ENCODE measurements around the gene ICE2. TPM values are rescaled to one million over a fixed set of nuclear protein-coding genes. Genes with fewer than 3 reads are reported as not detected.

The ICE2 gene
- total RNA-seq, 1 donor from 2014 or later: 26.5 TPM

DNA sequence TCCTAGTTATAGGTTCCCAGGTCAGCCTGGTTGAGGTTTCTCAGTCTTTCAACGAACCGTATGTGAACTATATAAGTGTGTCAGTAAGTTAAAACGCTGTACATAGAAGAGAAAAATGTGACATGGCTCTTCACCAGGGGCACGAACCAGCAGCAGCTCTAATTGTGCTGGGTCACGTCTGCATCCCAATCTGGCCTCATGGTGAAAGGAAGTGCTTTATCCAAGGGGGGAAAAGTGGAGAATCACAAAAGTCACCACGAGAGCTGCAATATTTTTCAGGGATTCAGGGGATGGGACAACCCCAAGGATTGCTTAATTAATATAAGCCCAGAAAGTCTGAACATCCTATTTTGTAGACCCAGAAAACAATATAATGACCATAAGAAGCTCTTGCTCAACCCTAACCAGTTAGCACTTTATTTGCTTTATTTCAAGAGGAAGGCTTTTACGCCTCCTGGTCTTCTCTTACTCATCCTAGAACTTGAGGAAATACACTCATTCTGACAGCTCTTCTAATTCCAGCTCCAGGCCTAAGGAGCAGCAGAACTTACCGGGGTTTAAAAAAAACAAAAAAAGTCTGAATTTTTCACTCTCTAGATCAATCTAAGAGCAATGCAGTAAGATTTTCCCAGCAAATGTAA, 97.7 kb downstream of the ICE2 start:
- Histone ChIP-seq H3K9ac (ENCODE audit: low read length) (peak overlapping the region; percentile 59), H3K27ac (ENCODE audit: low read depth, low read length) (peak overlapping the region; percentile 99), H3K4me2 (ENCODE audit: low read length) (peak overlapping the region; percentile 16), H2AFZ (ENCODE audit: low read depth, low read length) (no peak overlapping the region), H3K4me3 (ENCODE audit: insufficient read depth, low read depth, low read length) (no peak overlapping the region), H3K79me2 (ENCODE audit: insufficient read depth, low read length) (peaks cover 90% of the 10 kb centered on the region), H3K4me1 (ENCODE audit: insufficient read depth, low read length) (peaks cover 80% of the 10 kb centered on the region), H4K20me1 (ENCODE audit: insufficient read depth, low read length) (peaks cover 71% of the 10 kb centered on the region), H3K9me3 (ENCODE audit: insufficient read depth, low read depth, low read length) (no peaks in the 10 kb centered on the region), H3K36me3 (ENCODE audit: insufficient read depth, low read length) (peaks cover 69% of the 10 kb centered on the region), H3K27me3 (ENCODE audit: insufficient read depth, low read length) (no peaks in the 10 kb centered on the region)
- Mint-ChIP-seq H3K9me3 (ENCODE audit: unreplicated experiment) (no peaks in the 10 kb centered on the region), H3K27ac (ENCODE audit: unreplicated experiment) (peak overlapping the region; percentile 72), H3K4me3 (ENCODE audit: unreplicated experiment) (peak overlapping the region; percentile 58), H3K4me1 (ENCODE audit: low read depth, unreplicated experiment) (peaks cover 57% of the 10 kb centered on the region), H3K36me3 (ENCODE audit: low read depth, unreplicated experiment) (peaks cover 29% of the 10 kb centered on the region), H3K27me3 (ENCODE audit: low read depth, unreplicated experiment) (no peaks in the 10 kb centered on the region)
- TF ChIP-seq, protein P1, sequence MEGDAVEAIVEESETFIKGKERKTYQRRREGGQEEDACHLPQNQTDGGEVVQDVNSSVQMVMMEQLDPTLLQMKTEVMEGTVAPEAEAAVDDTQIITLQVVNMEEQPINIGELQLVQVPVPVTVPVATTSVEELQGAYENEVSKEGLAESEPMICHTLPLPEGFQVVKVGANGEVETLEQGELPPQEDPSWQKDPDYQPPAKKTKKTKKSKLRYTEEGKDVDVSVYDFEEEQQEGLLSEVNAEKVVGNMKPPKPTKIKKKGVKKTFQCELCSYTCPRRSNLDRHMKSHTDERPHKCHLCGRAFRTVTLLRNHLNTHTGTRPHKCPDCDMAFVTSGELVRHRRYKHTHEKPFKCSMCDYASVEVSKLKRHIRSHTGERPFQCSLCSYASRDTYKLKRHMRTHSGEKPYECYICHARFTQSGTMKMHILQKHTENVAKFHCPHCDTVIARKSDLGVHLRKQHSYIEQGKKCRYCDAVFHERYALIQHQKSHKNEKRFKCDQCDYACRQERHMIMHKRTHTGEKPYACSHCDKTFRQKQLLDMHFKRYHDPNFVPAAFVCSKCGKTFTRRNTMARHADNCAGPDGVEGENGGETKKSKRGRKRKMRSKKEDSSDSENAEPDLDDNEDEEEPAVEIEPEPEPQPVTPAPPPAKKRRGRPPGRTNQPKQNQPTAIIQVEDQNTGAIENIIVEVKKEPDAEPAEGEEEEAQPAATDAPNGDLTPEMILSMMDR (IDR thresholded peaks at IDR 0.05; ENCODE audit: insufficient read depth, low read depth, low read length): no peak
- TF ChIP-seq EZH2 (IDR thresholded peaks at IDR 0.05; ENCODE audit: insufficient read depth, low read length): no peak
- peak; percentile 66 for DNase-seq (ENCODE audit: low read depth)
- no peak for FAIRE-seq

DNA sequence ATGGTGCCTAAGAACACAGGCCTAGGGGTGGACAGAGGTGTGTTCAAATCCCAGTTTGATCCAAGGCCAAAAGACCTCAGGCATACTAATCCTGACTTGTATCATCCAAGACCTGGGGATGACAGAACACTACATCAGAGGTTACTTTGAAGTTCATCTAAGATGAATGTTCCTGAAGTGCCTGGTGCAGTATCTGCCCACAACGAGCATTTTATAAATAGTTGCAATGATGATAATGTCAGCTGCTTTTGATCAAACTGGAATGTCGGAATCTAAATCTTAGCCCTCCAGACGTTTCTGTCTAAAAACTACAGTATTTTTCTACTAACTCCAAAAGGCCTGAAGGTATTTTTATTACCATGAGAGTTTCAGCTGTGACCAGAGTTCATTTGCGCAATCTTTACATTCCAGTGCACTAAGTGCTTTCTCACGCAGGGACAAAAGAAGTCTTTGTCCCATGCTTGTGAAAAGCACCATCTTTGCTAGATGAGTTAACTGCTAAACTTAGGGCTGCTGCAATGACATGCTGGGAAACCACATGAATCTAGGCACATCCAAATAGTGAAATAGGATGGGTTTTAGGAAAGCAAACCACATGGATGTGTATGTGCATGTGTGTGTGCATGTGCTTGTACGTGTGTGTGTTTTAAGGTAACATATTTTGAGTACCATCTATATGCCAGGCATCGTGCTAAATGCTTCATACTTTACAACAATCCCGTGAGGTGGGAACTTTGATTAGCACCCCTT, 99.2 kb downstream of the ICE2 start:
- Histone ChIP-seq H3K4me3 (ENCODE audit: insufficient read depth, low read depth, low read length) (no peak overlapping the region), H4K20me1 (ENCODE audit: insufficient read depth, low read length) (peaks cover 70% of the 10 kb centered on the region), H3K27ac (ENCODE audit: low read depth, low read length) (peak overlapping the region; percentile 99), H3K4me2 (ENCODE audit: low read length) (peak overlapping the region; percentile 45), H3K9me3 (ENCODE audit: insufficient read depth, low read depth, low read length) (no peaks in the 10 kb centered on the region), H2AFZ (ENCODE audit: low read depth, low read length) (no peak overlapping the region), H3K9ac (ENCODE audit: low read length) (peak overlapping the region; percentile 86), H3K4me1 (ENCODE audit: insufficient read depth, low read length) (peaks cover 90% of the 10 kb centered on the region), H3K79me2 (ENCODE audit: insufficient read depth, low read length) (peaks cover 78% of the 10 kb centered on the region), H3K36me3 (ENCODE audit: insufficient read depth, low read length) (peaks cover 64% of the 10 kb centered on the region), H3K27me3 (ENCODE audit: insufficient read depth, low read length) (no peaks in the 10 kb centered on the region)
- peak overlapping the region; percentile 54 for H3K4me3 Mint-ChIP-seq (ENCODE audit: unreplicated experiment)
- FAIRE-seq (peak; percentile 34), DNase-seq (ENCODE audit: low read depth) (peak; percentile 99)
- H3K36me3 Mint-ChIP-seq (ENCODE audit: low read depth, unreplicated experiment): peaks cover 37% of the 10 kb centered on the region
- H3K4me1 Mint-ChIP-seq (ENCODE audit: low read depth, unreplicated experiment): peaks cover 70% of the 10 kb centered on the region
- peak overlapping the region; percentile 82 for H3K27ac Mint-ChIP-seq (ENCODE audit: unreplicated experiment)
- H3K9me3 Mint-ChIP-seq (ENCODE audit: unreplicated experiment): no peaks in the 10 kb centered on the region
- H3K27me3 Mint-ChIP-seq (ENCODE audit: low read depth, unreplicated experiment): no peaks in the 10 kb centered on the region
- TF ChIP-seq, protein P1 (IDR thresholded peaks at IDR 0.05; ENCODE audit: insufficient read depth, low read depth, low read length): no peak
- no peak for TF ChIP-seq EZH2 (IDR thresholded peaks at IDR 0.05; ENCODE audit: insufficient read depth, low read length)

DNA sequence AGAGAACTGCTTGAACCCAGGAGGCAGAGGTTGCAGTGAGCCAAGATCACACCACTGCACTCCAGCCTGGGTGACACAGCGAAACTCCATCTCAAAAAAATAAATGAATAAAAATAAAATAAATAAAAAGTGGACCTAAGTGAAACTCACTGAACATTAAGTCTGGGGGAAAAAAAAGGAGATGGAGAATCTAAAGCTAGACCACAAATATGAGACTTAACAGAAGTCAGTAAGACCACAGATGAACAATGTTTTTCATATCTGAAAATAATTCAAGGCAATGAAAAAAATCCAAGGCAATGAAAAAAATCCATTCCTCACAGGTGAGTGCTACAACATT, 99.8 kb downstream of the ICE2 start:
- Histone ChIP-seq H4K20me1 (ENCODE audit: insufficient read depth, low read length) (peaks cover 64% of the 10 kb centered on the region), H2AFZ (ENCODE audit: low read depth, low read length) (no peak overlapping the region), H3K79me2 (ENCODE audit: insufficient read depth, low read length) (peaks cover 76% of the 10 kb centered on the region), H3K4me1 (ENCODE audit: insufficient read depth, low read length) (peaks cover 90% of the 10 kb centered on the region), H3K27me3 (ENCODE audit: insufficient read depth, low read length) (no peaks in the 10 kb centered on the region), H3K9ac (ENCODE audit: low read length) (peak overlapping the region; percentile 86), H3K36me3 (ENCODE audit: insufficient read depth, low read length) (peaks cover 62% of the 10 kb centered on the region), H3K4me3 (ENCODE audit: insufficient read depth, low read depth, low read length) (no peak overlapping the region), H3K9me3 (ENCODE audit: insufficient read depth, low read depth, low read length) (no peaks in the 10 kb centered on the region), H3K27ac (ENCODE audit: low read depth, low read length) (peak overlapping the region; percentile 99), H3K4me2 (ENCODE audit: low read length) (peak overlapping the region; percentile 40)
- DNase-seq (ENCODE audit: low read depth): no peak
- Mint-ChIP-seq H3K4me1 (ENCODE audit: low read depth, unreplicated experiment) (peaks cover 72% of the 10 kb centered on the region), H3K27ac (ENCODE audit: unreplicated experiment) (peak overlapping the region; percentile 82), H3K9me3 (ENCODE audit: unreplicated experiment) (no peaks in the 10 kb centered on the region), H3K4me3 (ENCODE audit: unreplicated experiment) (no peak overlapping the region), H3K27me3 (ENCODE audit: low read depth, unreplicated experiment) (no peaks in the 10 kb centered on the region), H3K36me3 (ENCODE audit: low read depth, unreplicated experiment) (peaks cover 38% of the 10 kb centered on the region)
- TF ChIP-seq EZH2 (IDR thresholded peaks at IDR 0.05; ENCODE audit: insufficient read depth, low read length): no peak
- TF ChIP-seq, protein P1 (IDR thresholded peaks at IDR 0.05; ENCODE audit: insufficient read depth, low read depth, low read length): no peak
- FAIRE-seq: no peak

Measured in astrocyte (in vitro differentiated cells and primary cell).